A549 (cell line): ENCODE data around the gene MEF2C. TPM values are rescaled to one million over a fixed set of nuclear protein-coding genes. Genes with fewer than 3 reads are reported as not detected.

Experiments used
- ATAC-seq, 2 experiments: fragments of 200-7000 bp in 1 of 2; fragments of >200 bp in 1 of 2; cut with Nextera tagmentation in 1 of 2; cut with Tn5 transposase in 1 of 2; 3 replicates each; pipeline versions ENCODE4 v1.8.0 to v1.9.1; 2018 to 2020; ENCODE audit warnings: mild to moderate bottlenecking in 1 of 2, moderate library complexity in 1 of 2
- CTCF ChIA-PET: fragments of 300-600 bp; sonication (Branson Sonifier 250); formaldehyde crosslinking; extraction: SDS; loops from one replicate; lab custom pipeline; 2021; ENCODE audit warnings: antibody characterized with exemption, inconsistent platforms; lab: Yijun Ruan, JAX
- POLR2A ChIA-PET: fragments of 350-600 bp; formaldehyde crosslinking; extraction: SDS; loops from one replicate; lab custom pipeline; 2021; ENCODE audit warnings: antibody characterized with exemption, inconsistent platforms; lab: Yijun Ruan, JAX
- DNase-seq, 2 experiments: peaks; one replicate each; pipeline versions ENCODE4 v3.0.0 to v3.0.0-alpha.2; 2011 to 2016; ENCODE audit warnings: low read depth in 1 of 2, low spot score in 1 of 2
- FAIRE-seq: peaks from 2 replicates; lab custom pipeline; 2011; peaks lifted over from hg19 to GRCh38; lab: Jason Lieb, UNC
- H3K27ac ChIP-seq, 2 experiments: fragments of >200 bp; sonication (Bioruptor Twin); formaldehyde crosslinking; 3 replicates each; pipeline ENCODE4 v1.5.1; 2016 to 2017
- H3K4me1 ChIP-seq: fragments of >200 bp; sonication (Bioruptor Twin); formaldehyde crosslinking; 3 replicates; pipeline ENCODE4 v1.6.1; 2016
- H3K4me2 ChIP-seq: fragments of >200 bp; sonication (Bioruptor Twin); formaldehyde crosslinking; 3 replicates; pipeline ENCODE4 v1.6.1; 2016
- H3K4me3 ChIP-seq: fragments of >200 bp; sonication (Bioruptor Twin); formaldehyde crosslinking; 3 replicates; pipeline ENCODE4 v1.5.1; 2016
- H3K9me3 ChIP-seq: fragments of >200 bp; sonication (Bioruptor Twin); formaldehyde crosslinking; 3 replicates; pipeline ENCODE4 v1.6.1; 2016
- ATOH8 ChIP-seq: fragments of 250-450 bp; sonication (Bioruptor Pico); IDR thresholded peaks from 2 replicates; pipeline ENCODE4 v1.5.0; 2020; ENCODE audit warnings: low read depth, mild to moderate bottlenecking, moderate library complexity
- BCL3 ChIP-seq: fragments of >200 bp; sonication (Bioruptor Twin); formaldehyde crosslinking; IDR thresholded peaks from 3 replicates; pipeline ENCODE4 v1.6.1; 2016
- CBX2 ChIP-seq: fragments of 200-600 bp; sonication (generic); IDR thresholded peaks from 2 replicates; pipeline ENCODE4 v1.6.1; 2016; ENCODE audit warnings: low read depth, mild to moderate bottlenecking, borderline replicate concordance
- GATA3 ChIP-seq: IDR thresholded peaks from 2 replicates; pipeline ENCODE4 v1.6.1; 2012; ENCODE audit warnings: borderline replicate concordance
- HOXB13 ChIP-seq: fragments of 250-450 bp; sonication (Bioruptor Pico); IDR thresholded peaks from 2 replicates; pipeline ENCODE4 v1.5.0; 2020; ENCODE audit warnings: low read depth, mild to moderate bottlenecking, moderate library complexity
- HOXB5 ChIP-seq: fragments of 250-450 bp; sonication (Bioruptor Pico); IDR thresholded peaks from 2 replicates; pipeline ENCODE4 v1.5.0; 2020; ENCODE audit warnings: mild to moderate bottlenecking, moderate library complexity
- JUNB ChIP-seq: fragments of >200 bp; sonication (Bioruptor Twin); formaldehyde crosslinking; IDR thresholded peaks from 2 replicates; pipeline ENCODE4 v1.6.1; 2016
- KDM1A ChIP-seq: fragments of 200-600 bp; sonication (generic); IDR thresholded peaks from 2 replicates; pipeline ENCODE4 v1.6.1; 2016; ENCODE audit warnings: low read depth, mild to moderate bottlenecking
- MAX ChIP-seq: IDR thresholded peaks from 2 replicates; pipeline ENCODE4 v1.6.1; 2012
- MAZ ChIP-seq: fragments of 150-350 bp; IDR thresholded peaks from 2 replicates; pipeline ENCODE4 v1.6.1; 2014; ENCODE audit warnings: antibody characterized with exemption, low read depth, low read length, borderline replicate concordance
- MYC ChIP-seq: IDR thresholded peaks from 2 replicates; pipeline ENCODE4 v1.6.1; 2012; ENCODE audit warnings: mild to moderate bottlenecking, inconsistent platforms, low read length, improper control_type of control experiment, borderline replicate concordance
- NPAS2 ChIP-seq: fragments of 250-450 bp; sonication (Bioruptor Pico); IDR thresholded peaks from 2 replicates; pipeline ENCODE4 v1.8.0; 2022; ENCODE audit warnings: mild to moderate bottlenecking, moderate library complexity, borderline replicate concordance
- NR3C1 ChIP-seq: fragments of >200 bp; sonication (Bioruptor Twin); formaldehyde crosslinking; IDR thresholded peaks from 3 replicates; pipeline ENCODE4 v1.6.1; 2017
- POLR2A ChIP-seq: IDR thresholded peaks from 2 replicates; pipeline ENCODE4 v1.6.1; 2012; ENCODE audit warnings: mild to moderate bottlenecking, low read length
- RAD21 ChIP-seq, 2 experiments: fragments of >200 bp in 1 of 2; sonication (Bioruptor Twin) in 1 of 2; formaldehyde crosslinking in 1 of 2; IDR thresholded peaks in 1 of 2; conservative IDR thresholded peaks in 1 of 2; 2 replicates in 1 of 2; 3 replicates in 1 of 2; pipeline ENCODE4 v1.6.1; 2012 to 2018; ENCODE audit warnings: inconsistent platforms in 1 of 2
- RARB ChIP-seq: fragments of 250-450 bp; sonication (Bioruptor Pico); IDR thresholded peaks from 2 replicates; pipeline ENCODE4 v1.8.0; 2021; ENCODE audit warnings: mild to moderate bottlenecking, moderate library complexity
- RFX5 ChIP-seq: fragments of 450-650 bp; IDR thresholded peaks from 2 replicates; pipeline ENCODE4 v1.7.1; 2014; ENCODE audit warnings: antibody characterized with exemption, mild to moderate bottlenecking, moderate library complexity
- TFCP2L1 ChIP-seq: fragments of 250-450 bp; sonication (Bioruptor Pico); IDR thresholded peaks from 2 replicates; pipeline ENCODE4 v1.5.0; 2021; ENCODE audit warnings: mild to moderate bottlenecking
- TP53 ChIP-seq: fragments of 250-450 bp; sonication (Bioruptor Pico); IDR thresholded peaks from 2 replicates; pipeline ENCODE4 v1.5.0; 2021; ENCODE audit warnings: mild to moderate bottlenecking, moderate library complexity
- USF2 ChIP-seq: fragments of 450-650 bp; IDR thresholded peaks from 2 replicates; pipeline ENCODE4 v1.6.1; 2014; ENCODE audit warnings: antibody characterized with exemption
- ZNF302 ChIP-seq: fragments of 250-450 bp; sonication (Bioruptor Pico); IDR thresholded peaks from 2 replicates; pipeline ENCODE4 v1.9.0; 2021; ENCODE audit warnings: inconsistent platforms, mild to moderate bottlenecking, moderate library complexity
- WGBS: methylation state at CpG from one replicate; pipeline ENCODE4 v1.1.6; 2017; ENCODE audit errors: missing lambda C conversion rate; 5-methylcytosine and 5-hydroxymethylcytosine counted together
- polyA plus RNA-seq, 4 experiments: library from polyadenylated mRNA; depleted of rRNA in 3 of 4; stranded (reverse); fragments of >200 nt; fragmentation: RNase III in 1 of 4; extraction: RNeasy Plus Mini Kit Qiagen cat#74134 plus additional on column Dnase treatment in 1 of 4; gene quantifications; 2 replicates in 3 of 4; 3 replicates in 1 of 4; pipeline ENCODE4 v1.2.3, GENCODE V29; 2011 to 2017

The MEF2C gene
- polyA plus RNA-seq, 2 of the 4 experiments (the other 2 are of a cell fraction), result 0.03 to 0.06 TPM

GRCh38 chr5:88679638-88680037, 203.3 kb downstream of the MEF2C start:
- Histone ChIP-seq H3K9me3 (no peaks in the 10 kb centered on the region), H3K27ac (no peak overlapping the region), H3K4me1 (peaks cover 4% of the 10 kb centered on the region; the same call in 1 of the 3 replicates), H3K4me3 (no peak overlapping the region; the same call in 2 of the 3 replicates), H3K4me2 (peak overlapping the region; percentile 75; the same call in 2 of the 3 replicates)
- ChIA-PET CTCF (interaction anchor here (0.6 to 3.4 kb wide), 29 partner anchors 10 to 1253 kb away, joined by 3 to 49 read pairs (median 4); no protein-coding TSS in a partner anchor), POLR2A (no interaction called here)
- no peak for DNase-seq
- 86% methylated on average over 14 of the region's 14 CpGs for WGBS
- no peak for FAIRE-seq
- no peak for TF ChIP-seq POLR2A
- no peak for TF ChIP-seq JUNB
- no peak for TF ChIP-seq RARB (CRISPR knock-in tag)
- ATAC-seq, result no peak

GRCh38 chr5:88678770-88679381, 204.1 kb downstream of the MEF2C start:
- H3K4me3 ChIP-seq, result no peak overlapping the region
- ChIA-PET POLR2A (no interaction called here), CTCF (interaction anchor here (1.6 kb wide), 1 partner anchor 44 kb away, joined by 3 read pairs; no protein-coding TSS in a partner anchor)
- WGBS, result 66% methylated on average over 14 of the region's 14 CpGs
- no peak for DNase-seq
- TF ChIP-seq KDM1A (no peak), MYC (no peak), HOXB13 (CRISPR knock-in tag) (no peak), NPAS2 (CRISPR knock-in tag) (no peak), BCL3 (no peak), RFX5 (no peak), CBX2 (no peak), TFCP2L1 (no peak), GATA3 (no peak), USF2 (no peak), JUNB (no peak), TP53 (CRISPR knock-in tag) (no peak), RAD21 (conservative IDR thresholded peaks at IDR 0.05 in 1 of 2, IDR thresholded peaks at IDR 0.05 in 1 of 2) (no peak), POLR2A (no peak), MAX (no peak), MAZ (no peak), NR3C1 (no peak), ATOH8 (CRISPR knock-in tag) (no peak), HOXB5 (no peak), ZNF302 (CRISPR knock-in tag) (no peak)
- no peak for FAIRE-seq
- no peaks in the 10 kb centered on the region for H3K9me3 ChIP-seq
- no peak overlapping the region for H3K27ac ChIP-seq
- no peak for ATAC-seq
- H3K4me1 ChIP-seq, result peaks cover 2% of the 10 kb centered on the region; the same call in 1 of the 3 replicates
- no peak overlapping the region for H3K4me2 ChIP-seq
